DND-41 (cell line): ENCODE results near the gene GTF3C2.

ENCODE experiments used
- EZH2 ChIP-seq: IDR thresholded peaks from 3 replicates; pipeline ENCODE4 v1.6.1; 2012; ENCODE audit warnings: borderline replicate concordance, low read depth, mild to moderate bottlenecking, moderate library complexity, low read length, inconsistent platforms; ENCODE audit not compliant: severe bottlenecking
- TF ChIP-seq, protein P1 (sequence below): IDR thresholded peaks from 2 replicates; pipeline ENCODE4 v1.5.1; 2012; ENCODE audit warnings: borderline replicate concordance, low read length, moderate library complexity, mild to moderate bottlenecking; ENCODE audit not compliant: poor library complexity, severe bottlenecking; ENCODE audit errors: extremely low read depth

DNA sequence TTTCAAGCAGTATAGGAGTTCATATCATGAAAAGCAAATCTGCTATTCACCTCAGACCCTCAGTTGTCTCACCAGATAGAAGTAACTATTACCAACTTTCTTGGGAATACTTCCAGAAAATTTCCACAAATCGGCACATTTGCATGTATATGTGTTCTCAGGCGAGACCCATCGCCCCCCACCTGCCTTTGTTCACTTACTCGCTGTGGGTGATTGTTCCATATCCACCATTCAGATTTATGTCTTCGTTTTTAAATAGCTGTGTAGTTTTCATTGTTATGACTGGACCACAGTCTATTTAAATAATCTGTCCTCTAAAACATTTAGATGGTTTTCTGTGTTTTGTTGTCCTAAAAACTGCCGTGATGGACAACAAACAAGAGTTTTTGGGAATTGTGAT, 71.1 kb downstream of the GTF3C2 start:
- TF ChIP-seq EZH2, result no peak
- TF ChIP-seq, protein P1, sequence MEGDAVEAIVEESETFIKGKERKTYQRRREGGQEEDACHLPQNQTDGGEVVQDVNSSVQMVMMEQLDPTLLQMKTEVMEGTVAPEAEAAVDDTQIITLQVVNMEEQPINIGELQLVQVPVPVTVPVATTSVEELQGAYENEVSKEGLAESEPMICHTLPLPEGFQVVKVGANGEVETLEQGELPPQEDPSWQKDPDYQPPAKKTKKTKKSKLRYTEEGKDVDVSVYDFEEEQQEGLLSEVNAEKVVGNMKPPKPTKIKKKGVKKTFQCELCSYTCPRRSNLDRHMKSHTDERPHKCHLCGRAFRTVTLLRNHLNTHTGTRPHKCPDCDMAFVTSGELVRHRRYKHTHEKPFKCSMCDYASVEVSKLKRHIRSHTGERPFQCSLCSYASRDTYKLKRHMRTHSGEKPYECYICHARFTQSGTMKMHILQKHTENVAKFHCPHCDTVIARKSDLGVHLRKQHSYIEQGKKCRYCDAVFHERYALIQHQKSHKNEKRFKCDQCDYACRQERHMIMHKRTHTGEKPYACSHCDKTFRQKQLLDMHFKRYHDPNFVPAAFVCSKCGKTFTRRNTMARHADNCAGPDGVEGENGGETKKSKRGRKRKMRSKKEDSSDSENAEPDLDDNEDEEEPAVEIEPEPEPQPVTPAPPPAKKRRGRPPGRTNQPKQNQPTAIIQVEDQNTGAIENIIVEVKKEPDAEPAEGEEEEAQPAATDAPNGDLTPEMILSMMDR, result no peak
